Measurements from ENCODE around the gene PRCC. TPM values are rescaled to one million over a fixed set of nuclear protein-coding genes. Genes with fewer than 3 reads are reported as not detected.

The PRCC gene
- total RNA-seq, 1 experiment from 2014 or later = 125 TPM

DNA sequence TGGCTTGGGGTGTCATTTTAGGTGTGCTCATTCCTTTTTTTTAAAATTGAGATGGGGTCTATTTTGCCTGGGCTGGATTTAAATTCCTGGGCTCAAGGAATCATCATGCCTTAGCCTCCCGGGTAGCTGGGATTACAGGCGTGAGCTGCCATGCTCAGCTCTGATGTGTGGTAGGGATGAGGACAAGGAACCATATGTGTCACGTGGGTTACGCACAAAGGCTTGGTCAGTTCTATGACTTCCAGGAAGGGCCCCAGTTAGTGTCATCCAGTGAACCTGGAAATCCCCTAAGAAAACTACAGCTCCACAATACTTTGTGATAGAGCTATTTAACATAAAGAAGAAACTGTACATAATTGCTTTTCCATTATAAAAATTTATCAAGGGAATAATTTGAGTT lies 45.8 kb upstream of the PRCC start:
- no peaks in the 10 kb centered on the region for H3K9me3 ChIP-seq (ENCODE audit: low read depth, low read length, poor library complexity, severe bottlenecking)
- intact Hi-C loops (cut with micrococcal nuclease; ENCODE audit: unreplicated experiment) = no loop called here
- POLR2A ChIA-PET (ENCODE audit: low non-redundant PET) = no interaction called here
- no peak overlapping the region for H3K27ac ChIP-seq (ENCODE audit: low read depth, low read length, poor library complexity, severe bottlenecking)
- peaks cover 14% of the 10 kb centered on the region for H3K4me1 ChIP-seq (ENCODE audit: insufficient read depth, low read length, poor library complexity, severe bottlenecking)
- CTCF ChIA-PET = interaction anchor here (0.5 to 0.8 kb wide), 3 partner anchors 30 to 54 kb away, joined by 4 read pairs; no protein-coding TSS in a partner anchor
- peaks cover 37% of the 10 kb centered on the region for H3K36me3 ChIP-seq (ENCODE audit: insufficient read depth, low read length, poor library complexity, severe bottlenecking)
- TF ChIP-seq EZH2 (IDR thresholded peaks at IDR 0.05; ENCODE audit: borderline replicate concordance, low read depth, low read length, poor library complexity, severe bottlenecking) = no peak
- TF ChIP-seq, protein P1, sequence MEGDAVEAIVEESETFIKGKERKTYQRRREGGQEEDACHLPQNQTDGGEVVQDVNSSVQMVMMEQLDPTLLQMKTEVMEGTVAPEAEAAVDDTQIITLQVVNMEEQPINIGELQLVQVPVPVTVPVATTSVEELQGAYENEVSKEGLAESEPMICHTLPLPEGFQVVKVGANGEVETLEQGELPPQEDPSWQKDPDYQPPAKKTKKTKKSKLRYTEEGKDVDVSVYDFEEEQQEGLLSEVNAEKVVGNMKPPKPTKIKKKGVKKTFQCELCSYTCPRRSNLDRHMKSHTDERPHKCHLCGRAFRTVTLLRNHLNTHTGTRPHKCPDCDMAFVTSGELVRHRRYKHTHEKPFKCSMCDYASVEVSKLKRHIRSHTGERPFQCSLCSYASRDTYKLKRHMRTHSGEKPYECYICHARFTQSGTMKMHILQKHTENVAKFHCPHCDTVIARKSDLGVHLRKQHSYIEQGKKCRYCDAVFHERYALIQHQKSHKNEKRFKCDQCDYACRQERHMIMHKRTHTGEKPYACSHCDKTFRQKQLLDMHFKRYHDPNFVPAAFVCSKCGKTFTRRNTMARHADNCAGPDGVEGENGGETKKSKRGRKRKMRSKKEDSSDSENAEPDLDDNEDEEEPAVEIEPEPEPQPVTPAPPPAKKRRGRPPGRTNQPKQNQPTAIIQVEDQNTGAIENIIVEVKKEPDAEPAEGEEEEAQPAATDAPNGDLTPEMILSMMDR (conservative IDR thresholded peaks at IDR 0.05; ENCODE audit: low read depth, low read length) = no peak
- H3K4me3 ChIP-seq (ENCODE audit: low read depth, low read length, poor library complexity, severe bottlenecking) = no peak overlapping the region
- DNase-seq (ENCODE audit: low spot score) = no peak
- no peaks in the 10 kb centered on the region for H3K27me3 ChIP-seq (replicated peaks; ENCODE audit: insufficient read depth, low read depth, low read length, poor library complexity)
- BruUV-seq (replicated peaks) = no TSS peak

DNA sequence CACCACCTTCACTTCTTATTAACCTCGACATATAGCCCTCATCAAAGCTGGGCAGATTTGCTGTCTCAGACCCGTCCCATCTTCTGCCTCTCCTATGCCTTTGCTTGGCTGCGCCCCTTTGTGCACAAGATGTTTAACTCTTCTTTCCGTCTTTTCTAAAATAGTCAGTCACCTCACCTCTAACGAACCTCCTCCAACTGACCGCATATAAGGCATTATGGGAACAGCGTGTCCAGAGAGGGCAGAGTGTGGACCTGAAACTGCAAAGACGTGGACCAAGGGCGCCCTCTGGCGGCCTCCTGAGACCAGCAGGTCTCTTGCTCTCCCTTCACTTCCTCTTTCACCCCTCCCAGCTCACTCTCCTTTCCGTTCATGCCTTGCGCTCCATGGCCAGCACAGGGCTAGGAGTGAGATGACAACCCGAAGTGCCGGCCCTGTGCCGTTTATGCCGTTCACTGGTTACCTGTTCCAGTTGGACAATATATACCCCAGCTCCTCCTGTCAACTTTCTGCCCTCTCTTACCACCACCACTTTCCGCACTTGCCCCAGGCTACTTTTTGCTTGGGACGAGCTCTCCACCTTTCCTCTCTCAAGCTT lies 41.6 kb upstream of the PRCC start:
- H3K36me3 ChIP-seq (ENCODE audit: insufficient read depth, low read length, poor library complexity, severe bottlenecking) = peaks cover 37% of the 10 kb centered on the region
- H3K27ac ChIP-seq (ENCODE audit: low read depth, low read length, poor library complexity, severe bottlenecking) = peak overlapping the region; percentile 21
- peak; percentile 85 for DNase-seq (ENCODE audit: low spot score)
- ChIA-PET POLR2A (ENCODE audit: low non-redundant PET) (interaction anchor here (0.9 to 1.2 kb wide), 3 partner anchors 34 to 37 kb away, joined by 3 to 6 read pairs (median 3); no protein-coding TSS in a partner anchor), CTCF (interaction anchor here (0.6 to 5.2 kb wide), 26 partner anchors 10 to 492 kb away, joined by 3 to 117 read pairs (median 6); partner anchors contain the start of genes CRABP2, HDGF, INSRR and MRPL24)
- no TSS peak for BruUV-seq (replicated peaks)
- intact Hi-C loops (cut with micrococcal nuclease; ENCODE audit: unreplicated experiment) = loop anchor here (1.0 kb wide), 3 partner anchors 36 to 165 kb away; partner anchors contain the start of gene NTRK1
- H3K9me3 ChIP-seq (ENCODE audit: low read depth, low read length, poor library complexity, severe bottlenecking) = no peaks in the 10 kb centered on the region
- H3K27me3 ChIP-seq (replicated peaks; ENCODE audit: insufficient read depth, low read depth, low read length, poor library complexity) = no peaks in the 10 kb centered on the region
- peaks cover 23% of the 10 kb centered on the region for H3K4me1 ChIP-seq (ENCODE audit: insufficient read depth, low read length, poor library complexity, severe bottlenecking)
- no peak for TF ChIP-seq EZH2 (IDR thresholded peaks at IDR 0.05; ENCODE audit: borderline replicate concordance, low read depth, low read length, poor library complexity, severe bottlenecking)
- TF ChIP-seq, protein P1 (conservative IDR thresholded peaks at IDR 0.05; ENCODE audit: low read depth, low read length) = peak; percentile 96
- peak overlapping the region; percentile 95 for H3K4me3 ChIP-seq (ENCODE audit: low read depth, low read length, poor library complexity, severe bottlenecking)

DNA sequence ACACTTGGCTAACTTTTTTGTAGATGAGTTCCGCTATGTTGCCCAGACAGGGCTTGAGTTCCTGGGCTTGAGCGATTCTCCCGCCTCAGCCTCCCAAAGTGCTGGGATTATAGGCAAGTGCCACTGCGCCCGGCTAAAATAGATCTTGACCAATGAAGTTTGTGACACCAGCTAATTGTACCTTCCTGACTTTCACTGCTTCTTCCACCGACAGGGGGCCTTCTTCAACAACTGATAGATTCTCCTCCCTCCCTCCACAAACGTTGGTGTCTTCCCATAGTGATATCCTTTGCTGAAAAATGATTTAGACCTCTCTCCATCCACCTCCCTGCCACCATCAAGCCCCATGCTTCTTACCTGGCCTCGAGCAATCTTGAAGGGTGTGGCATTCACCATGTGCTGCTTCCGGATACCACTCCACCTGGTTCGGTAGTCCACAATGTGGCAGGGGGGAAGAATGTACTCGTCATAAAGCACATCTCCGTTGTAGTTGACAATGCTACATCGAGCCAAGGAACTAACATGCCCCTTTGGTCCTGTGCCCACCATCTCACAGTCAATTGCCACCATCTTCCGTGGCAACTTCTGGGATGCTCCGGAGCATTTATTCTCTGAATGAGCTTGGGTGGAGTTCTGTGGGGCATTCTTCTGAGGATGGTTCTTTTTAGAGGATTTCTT lies 40.6 kb upstream of the PRCC start:
- no TSS peak for BruUV-seq (replicated peaks)
- Histone ChIP-seq H3K27ac (ENCODE audit: low read depth, low read length, poor library complexity, severe bottlenecking) (peak overlapping the region; percentile 21), H3K4me3 (ENCODE audit: low read depth, low read length, poor library complexity, severe bottlenecking) (peak overlapping the region; percentile 95), H3K4me1 (ENCODE audit: insufficient read depth, low read length, poor library complexity, severe bottlenecking) (peaks cover 23% of the 10 kb centered on the region), H3K9me3 (ENCODE audit: low read depth, low read length, poor library complexity, severe bottlenecking) (no peaks in the 10 kb centered on the region), H3K36me3 (ENCODE audit: insufficient read depth, low read length, poor library complexity, severe bottlenecking) (peaks cover 28% of the 10 kb centered on the region), H3K27me3 (replicated peaks; ENCODE audit: insufficient read depth, low read depth, low read length, poor library complexity) (no peaks in the 10 kb centered on the region)
- ChIA-PET CTCF (interaction anchor here (0.6 to 5.2 kb wide), 22 partner anchors 14 to 493 kb away, joined by 3 to 117 read pairs (median 4); partner anchors contain the start of genes CRABP2, HDGF, INSRR and MRPL24), POLR2A (ENCODE audit: low non-redundant PET) (interaction anchor here (0.9 kb wide), 1 partner anchor 36 kb away, joined by 3 read pairs; no protein-coding TSS in a partner anchor)
- peak; percentile 82 for DNase-seq (ENCODE audit: low spot score)
- TF ChIP-seq, protein P1 (conservative IDR thresholded peaks at IDR 0.05; ENCODE audit: low read depth, low read length) = peak; percentile 74
- TF ChIP-seq EZH2 (IDR thresholded peaks at IDR 0.05; ENCODE audit: borderline replicate concordance, low read depth, low read length, poor library complexity, severe bottlenecking) = no peak
- intact Hi-C loops (cut with micrococcal nuclease; ENCODE audit: unreplicated experiment) = loop anchor here (1.0 kb wide), 3 partner anchors 37 to 164 kb away; partner anchors contain the start of gene NTRK1
